GM10847 (cell line): ENCODE data around the gene FAM83D.

Source experiments
- POLR2A ChIP-seq: IDR thresholded peaks from 2 replicates; pipeline ENCODE4 v1.6.1; 2011; ENCODE audit not compliant: insufficient read length; ENCODE audit errors: extremely low read depth

FAM83D gene

DNA sequence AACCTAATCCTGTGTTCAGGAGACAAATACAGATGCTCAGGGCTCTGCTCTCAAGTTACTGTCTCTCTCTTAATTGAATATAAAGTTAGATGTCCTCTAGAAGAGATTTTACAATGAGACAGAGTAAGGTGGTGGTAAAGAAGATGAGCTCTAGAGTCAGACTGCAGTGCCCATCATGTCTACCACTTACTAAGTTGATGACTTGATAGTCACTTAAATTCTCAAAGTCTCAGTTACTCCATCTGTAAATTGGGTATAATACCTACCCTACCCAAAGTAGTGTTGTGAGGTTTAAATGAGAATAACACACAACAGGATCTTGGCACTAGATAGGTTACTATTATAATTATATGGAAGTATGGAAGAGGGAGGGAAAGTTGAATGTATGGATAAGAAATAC lies 37.5 kb downstream of the FAM83D start:
- TF ChIP-seq POLR2A: no peak

DNA sequence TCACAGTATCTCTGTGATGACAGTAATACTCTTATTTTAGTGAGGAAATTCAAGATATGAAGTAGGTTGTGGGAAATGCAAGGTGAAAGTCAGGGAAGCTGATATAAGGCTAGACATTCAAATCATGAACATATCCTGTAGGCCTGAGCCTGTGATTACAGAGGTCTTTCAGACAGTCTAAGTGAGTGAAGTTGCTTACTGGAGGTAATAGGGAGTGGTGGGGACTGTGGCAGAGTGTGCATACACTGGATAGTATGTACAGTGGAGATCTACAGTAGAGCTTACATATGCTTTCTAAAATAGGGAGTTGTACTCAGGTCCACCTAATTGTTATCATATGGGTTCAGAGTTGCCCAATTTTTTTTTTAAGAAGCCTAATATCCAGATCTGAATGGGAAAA lies 39.0 kb downstream of the FAM83D start:
- TF ChIP-seq POLR2A: no peak

DNA sequence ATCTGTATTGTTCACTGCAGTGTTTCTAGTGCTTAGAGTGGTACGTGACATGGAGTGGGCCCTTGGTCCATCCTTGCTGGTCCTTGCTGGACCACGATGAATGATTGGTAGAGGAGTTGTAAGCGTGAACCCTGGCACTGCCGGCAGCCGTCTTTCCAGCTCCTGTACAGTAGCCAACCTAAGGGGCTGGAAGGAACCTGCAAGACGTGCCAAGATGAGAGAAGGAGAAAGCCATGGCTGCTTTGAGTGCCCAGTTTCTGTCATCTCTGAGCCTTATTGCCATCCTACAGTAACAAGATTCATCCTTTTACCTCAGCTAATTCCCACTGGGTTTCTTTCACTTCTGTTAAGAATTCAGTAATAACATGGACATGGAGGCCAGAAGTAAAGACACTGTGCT lies 41.9 kb downstream of the FAM83D start:
- TF ChIP-seq POLR2A: no peak

DNA sequence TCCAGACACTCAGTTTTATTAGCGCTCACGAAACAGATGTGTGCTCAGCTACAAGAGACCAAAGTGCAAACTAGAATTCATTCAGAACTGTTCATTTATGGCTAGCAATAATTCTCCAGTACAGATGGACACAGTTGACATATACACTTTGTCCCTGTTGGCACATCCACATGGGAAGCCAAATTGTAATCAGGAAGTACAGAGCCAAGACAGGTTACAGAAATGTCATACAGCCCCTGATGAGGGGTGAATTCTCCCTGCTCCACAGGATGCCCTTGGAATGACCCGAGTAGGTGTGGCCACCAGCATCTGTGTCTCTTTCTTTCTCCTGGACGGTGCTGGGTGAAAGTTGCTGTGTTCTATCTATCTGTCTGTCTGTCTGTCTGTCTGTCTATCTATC lies 43.5 kb downstream of the FAM83D start:
- TF ChIP-seq POLR2A: no peak

DNA sequence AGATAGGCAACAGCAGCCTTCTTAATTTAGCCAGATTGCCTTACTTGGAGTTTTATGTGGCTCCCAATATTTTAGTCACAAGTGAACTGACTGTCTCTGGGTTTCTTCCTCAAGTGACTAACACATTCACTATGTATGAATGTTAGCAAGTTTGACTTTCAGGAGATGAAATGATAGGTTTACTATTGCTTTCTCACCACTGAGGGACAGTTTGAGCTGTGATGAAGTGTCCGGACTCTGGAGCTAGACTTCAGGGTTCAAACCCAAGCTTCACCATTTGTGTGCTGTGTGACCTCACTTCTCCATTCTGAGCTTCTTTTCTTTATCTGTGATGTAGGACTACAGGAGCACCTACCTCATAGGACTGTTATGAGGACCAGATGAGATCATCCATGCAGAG lies 44.1 kb downstream of the FAM83D start:
- TF ChIP-seq POLR2A: no peak

DNA sequence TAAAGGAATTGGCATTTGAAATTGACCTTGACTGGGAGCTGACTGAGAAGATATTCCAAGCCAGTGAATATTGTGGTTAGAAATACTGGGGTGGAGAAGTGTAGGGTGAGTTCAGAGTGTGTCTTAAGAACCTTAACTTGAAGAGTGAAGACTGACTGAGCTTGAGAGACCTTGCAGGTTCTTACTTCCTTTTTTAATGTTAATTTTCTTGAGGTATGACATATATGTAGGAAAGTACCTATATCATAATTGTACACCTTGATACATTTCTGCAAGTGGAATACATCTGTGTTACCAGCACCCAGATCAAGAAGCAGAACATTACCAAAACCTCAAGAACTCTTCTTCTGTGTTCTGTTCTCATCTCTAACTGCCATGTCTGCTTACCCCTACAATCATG lies 46.9 kb downstream of the FAM83D start:
- no peak for TF ChIP-seq POLR2A

DNA sequence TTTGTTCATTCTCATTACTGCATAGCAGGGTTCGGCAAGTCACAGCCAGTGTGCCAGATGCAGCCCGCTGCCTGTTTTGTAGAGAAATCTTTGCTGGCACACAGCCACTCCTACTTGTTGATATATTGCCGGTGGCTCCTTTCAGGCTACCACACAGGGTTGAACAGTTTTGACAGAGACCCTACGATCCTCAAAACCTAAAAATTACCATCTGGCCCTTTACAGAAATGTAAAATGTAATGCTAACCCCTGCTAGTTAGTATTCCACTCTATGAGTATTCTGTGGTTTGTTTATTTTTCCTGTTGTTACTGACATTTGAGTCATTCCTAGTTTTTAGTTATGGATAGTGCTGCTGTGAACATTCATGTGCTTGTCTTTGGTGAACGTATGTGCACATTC lies 47.4 kb downstream of the FAM83D start:
- no peak for TF ChIP-seq POLR2A

DNA sequence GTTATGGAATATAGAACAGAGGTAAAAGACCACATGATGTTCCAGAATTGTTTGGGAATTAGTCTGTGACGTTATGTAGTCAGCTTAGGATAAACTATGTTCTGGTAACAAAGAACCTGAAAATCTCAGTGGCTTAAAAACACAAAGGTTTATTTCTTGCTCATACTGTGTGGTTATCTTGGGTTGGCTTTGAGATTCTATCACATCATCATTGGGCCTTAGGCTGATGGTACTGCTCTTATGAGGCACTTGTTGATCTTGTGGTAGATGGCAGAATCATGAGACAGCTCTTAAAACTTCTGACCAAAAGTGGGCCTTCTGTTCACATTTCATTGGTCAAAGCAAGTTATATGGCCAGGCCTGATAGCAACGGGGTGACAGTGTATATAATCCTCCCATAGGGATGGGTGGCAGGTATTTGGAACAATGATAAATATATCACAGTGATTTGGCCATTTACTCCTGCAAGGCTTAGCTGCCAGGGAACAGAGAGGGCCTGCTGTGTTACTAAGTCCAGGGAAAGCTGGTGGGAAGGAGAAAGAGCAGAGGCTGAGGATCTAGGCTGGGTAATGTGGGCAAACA lies 49.4 kb downstream of the FAM83D start:
- TF ChIP-seq POLR2A: no peak

DNA sequence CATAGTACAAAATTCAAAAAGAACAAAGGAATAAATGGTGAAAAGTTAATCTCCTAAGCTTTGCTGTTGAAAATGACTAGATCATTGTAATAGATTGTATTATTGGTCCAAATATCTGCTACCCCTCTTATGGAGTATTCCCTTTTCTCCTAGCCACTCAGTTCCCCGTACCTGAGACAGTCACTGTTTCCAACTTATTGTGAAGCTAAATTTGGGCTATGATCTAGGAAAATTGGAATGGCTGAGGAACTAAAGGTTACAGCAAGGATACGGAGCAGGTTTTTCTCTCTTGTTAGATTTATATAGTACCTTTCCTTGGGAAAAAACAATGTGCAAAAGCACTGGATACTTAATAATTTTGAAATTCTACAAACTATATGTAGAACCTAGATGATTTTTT lies 53.2 kb downstream of the FAM83D start:
- no peak for TF ChIP-seq POLR2A

DNA sequence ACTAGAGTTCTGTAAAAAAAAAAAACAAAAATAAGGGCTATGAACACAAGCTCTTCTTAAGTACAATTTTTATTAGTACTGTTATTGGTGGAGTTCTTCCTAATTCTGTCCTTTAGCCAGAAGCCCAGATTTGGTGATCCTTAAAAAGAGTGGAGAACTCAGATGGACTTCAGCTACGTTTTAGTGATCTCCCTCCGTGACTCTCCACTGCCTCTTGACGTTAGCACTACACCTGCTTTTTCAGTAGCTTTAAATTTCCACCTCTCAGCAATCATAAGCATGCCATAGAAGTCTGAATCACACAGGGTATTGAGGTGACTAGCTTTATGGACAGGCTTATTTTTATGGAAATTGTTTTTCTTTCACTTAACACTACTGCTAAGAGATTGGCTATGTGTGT lies 53.6 kb downstream of the FAM83D start:
- TF ChIP-seq POLR2A: no peak

DNA sequence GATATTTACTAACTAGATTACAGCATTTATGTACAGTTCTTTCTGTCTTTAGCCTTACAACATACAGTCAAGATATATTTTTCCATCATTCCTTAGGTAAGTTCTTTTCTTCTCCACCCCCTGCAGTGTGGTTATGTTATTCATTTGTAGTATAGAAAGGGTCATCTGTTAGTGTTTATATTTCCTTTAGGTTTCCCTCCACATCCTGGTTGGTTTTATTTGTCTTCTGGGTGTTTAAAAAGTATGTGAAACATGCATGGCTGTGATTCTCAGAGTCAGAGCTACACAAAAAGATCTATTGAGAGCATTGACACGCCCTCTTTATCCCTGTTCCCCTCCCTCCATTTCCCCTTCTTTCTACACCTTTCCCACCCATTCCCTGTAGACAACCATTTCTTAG lies 56.1 kb downstream of the FAM83D start:
- no peak for TF ChIP-seq POLR2A

DNA sequence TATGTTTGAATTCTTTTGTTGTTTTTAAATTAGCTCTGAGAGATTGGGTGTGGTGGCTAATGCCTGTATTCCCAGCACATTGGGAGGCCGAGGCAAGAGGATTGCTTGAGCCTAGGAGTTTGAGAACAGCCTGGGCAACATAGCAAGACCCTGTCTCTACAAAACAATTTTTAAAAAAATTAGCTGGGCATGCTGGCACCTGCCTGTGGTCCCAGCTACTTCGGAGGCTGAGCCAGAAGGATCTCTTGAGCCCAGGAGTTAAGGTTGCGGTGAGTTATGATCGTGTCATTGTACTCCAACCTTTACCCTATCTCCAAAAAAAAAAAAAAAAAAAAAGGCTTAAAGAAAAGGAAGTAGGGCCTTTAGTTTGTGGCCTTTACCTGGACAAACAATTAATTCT lies 58.8 kb downstream of the FAM83D start:
- TF ChIP-seq POLR2A: no peak

DNA sequence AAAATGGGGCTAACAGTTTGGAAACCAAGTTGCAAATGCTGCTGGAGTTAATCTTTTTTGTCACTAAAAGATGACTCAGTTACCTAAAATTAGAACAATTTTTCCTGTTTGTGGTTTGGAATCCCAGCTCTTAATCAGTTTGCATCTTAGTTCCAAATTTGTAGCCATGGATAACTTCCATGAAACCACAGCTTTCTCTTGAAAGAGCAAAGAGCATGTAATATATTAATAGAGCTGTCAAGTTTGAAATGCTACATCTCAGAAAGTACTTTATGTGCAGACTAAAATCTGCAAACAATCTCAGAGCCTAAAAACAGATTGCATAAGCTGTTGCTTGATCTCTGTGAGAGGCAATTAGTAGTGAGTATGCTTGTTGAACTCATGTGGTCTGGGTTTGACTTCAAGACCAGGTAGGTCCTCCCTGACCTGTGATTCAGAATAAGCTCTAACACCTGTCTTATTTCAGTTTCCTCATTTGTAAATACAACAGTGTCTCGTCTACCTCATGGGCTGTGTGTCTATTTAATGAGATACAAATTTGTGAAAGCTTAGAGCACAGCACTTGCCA lies 59.5 kb downstream of the FAM83D start:
- TF ChIP-seq POLR2A: no peak

DNA sequence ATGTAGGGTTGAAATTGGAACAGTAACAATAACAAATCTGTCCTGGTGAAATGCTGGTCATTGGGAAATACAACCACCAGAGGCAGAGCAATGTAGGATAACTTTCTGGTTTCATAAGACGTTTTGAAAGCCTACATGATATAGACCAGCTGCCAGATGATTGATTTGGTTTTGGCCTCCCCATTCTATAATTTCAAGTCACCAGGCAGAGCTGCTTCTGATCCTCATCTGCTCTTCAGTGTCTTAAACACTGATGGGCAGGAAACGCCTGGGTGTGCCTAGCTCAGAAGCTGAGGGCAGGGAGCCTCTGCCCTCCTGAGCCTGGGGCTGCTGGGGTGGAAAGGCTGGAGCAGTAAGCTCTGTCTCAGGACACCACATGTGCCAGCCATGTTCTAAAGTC lies 60.4 kb downstream of the FAM83D start:
- no peak for TF ChIP-seq POLR2A

DNA sequence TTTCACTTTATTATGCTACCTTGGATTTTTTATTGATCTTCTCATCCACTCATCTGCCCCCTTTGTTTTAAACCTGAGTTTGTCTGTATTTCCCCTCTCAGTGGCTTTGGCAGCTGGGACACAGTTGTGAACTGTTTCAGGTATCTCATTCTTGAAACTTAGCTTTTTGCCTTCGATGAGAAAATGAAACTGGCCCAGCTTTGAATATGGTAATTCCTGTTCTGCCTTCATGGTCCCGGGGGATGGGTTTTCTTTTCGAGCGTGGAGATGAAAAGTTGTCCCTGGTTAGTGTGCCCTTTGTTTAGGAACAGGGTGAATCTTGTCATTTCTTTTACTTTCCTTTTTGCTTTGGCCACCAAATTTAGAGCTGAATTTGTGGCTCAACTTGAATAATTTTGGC lies 61.6 kb downstream of the FAM83D start:
- no peak for TF ChIP-seq POLR2A

DNA sequence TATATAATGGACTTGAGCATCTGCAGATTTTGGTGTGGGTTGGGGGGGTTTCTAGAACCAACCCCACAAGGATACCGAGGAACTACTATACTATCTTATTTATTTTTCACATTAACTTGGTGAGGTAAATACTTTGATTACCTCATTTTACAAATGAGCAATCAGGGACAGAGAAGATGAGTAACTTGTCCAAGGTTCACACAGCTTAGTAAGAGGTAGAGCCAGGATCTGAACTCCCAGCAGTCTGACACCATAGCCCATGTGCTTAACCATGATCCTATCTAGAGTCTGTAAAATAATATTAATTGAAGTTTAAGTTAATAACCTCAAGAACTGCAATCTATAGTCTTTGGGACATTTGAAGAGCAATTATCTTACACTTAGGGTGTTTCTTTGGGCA lies 64.5 kb downstream of the FAM83D start:
- TF ChIP-seq POLR2A: no peak

DNA sequence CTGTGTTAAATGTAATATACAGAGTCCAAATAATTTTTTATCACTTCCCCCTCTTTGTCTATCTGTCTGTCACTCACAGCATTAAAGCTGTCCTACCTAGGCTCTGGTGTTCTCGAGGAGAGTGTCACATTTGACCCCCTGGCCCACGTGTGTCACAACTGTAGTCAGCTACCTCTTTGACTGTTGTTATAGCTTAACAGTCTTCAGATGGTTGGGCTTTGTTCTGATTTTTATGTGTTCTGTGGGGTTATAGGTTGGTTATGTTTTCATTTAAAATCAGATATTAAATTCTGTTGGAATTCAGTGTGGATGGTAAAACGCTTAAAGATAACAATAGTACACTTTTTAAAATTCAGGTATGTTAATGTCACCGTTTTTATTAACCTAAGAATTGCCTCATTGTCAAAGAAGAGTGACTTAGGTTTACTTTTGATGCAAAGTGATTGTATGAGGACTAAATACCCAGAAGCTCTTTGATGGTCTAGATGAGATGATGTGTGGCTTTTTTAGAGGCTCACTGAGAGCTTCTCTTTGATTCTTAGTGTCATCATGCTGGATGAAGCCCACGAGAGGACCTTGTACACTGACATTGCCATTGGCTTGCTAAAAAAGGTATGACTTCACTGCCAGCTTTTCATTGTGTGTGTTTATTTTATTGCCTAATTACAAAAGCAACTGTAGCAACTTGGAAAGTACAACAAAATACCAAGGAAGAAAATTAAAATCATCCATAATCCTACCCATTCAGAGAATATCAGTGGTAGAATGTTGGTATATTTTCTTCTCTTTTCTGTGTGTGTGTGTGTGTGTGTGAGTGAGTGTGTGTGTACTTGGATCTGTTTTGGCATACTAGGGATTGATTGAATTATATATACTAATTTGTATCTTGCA lies 65.8 kb downstream of the FAM83D start:
- TF ChIP-seq POLR2A: no peak

DNA sequence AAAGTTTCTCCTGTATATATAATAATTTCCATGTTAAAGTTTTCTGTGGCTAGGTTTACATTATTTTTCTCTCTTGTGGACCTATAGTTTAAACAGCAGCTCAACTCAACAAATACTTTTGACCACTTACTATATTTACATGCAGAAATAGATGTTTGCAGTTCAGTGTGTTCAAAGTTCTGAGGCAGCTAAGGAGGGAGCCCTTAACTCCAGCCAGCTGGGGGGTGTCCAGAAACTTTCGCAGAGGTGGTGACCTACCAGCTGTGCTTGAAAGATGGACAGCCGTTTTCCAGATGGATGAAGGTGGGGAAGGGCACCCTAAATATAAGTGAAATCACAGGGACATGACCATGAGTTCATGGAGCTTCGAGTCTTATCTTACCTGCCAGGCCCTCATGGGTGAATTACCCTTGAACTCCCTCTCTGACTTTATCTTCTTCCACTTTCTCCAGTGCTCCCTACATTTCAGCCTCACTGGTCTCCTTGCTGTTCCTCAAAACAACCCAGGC lies 69.4 kb downstream of the FAM83D start:
- no peak for TF ChIP-seq POLR2A
